K562 (cell line): ENCODE measurements around the gene PARPBP. TPM values are rescaled to one million over a fixed set of nuclear protein-coding genes. Genes with fewer than 3 reads are reported as not detected.

Experiments used
- ATAC-seq: fragments of 200-7000 bp; cut with Tn5 transposase; 3 replicates; pipeline ENCODE4 v1.9.1; 2020; ENCODE audit warnings: moderate library complexity
- BruUV-seq: library from RNA; stranded (reverse); fragments of 400-500 nt; replicated peaks from 2 replicates; lab custom pipeline; 2021; lab: Mats Ljungman, UMichigan
- CTCF ChIA-PET: fragments of 300-600 bp; formaldehyde crosslinking; extraction: SDS; loops from one replicate; lab custom pipeline; 2021; ENCODE audit warnings: low intra/inter-chr PET ratio; lab: Yijun Ruan, JAX
- POLR2A ChIA-PET: fragments of 300-600, 350-650 bp; sonication (Branson Sonifier 250); formaldehyde crosslinking; extraction: SDS; loops from one replicate; lab custom pipeline; 2021; ENCODE audit warnings: antibody characterized with exemption, inconsistent platforms; lab: Yijun Ruan, JAX
- DNase-seq, 4 experiments: peaks; one replicate each; pipeline versions ENCODE4 v3.0.0 to v3.0.0-alpha.2; 2011 to 2018; ENCODE audit warnings: low spot score in 3 of 4, mixed read lengths in 3 of 4; ENCODE audit errors: extremely low read depth in 1 of 4
- FAIRE-seq: peaks from 2 replicates; lab custom pipeline; 2011; peaks lifted over from hg19 to GRCh38; lab: Jason Lieb, UNC
- H2AFZ ChIP-seq: 2 replicates; pipeline ENCODE4 v1.6.0; 2011; ENCODE audit warnings: low read depth, low read length, control low read depth, inconsistent platforms
- H3K27ac ChIP-seq: fragments of 200-600 bp; 3 replicates; pipeline ENCODE4 v1.8.0; 2011; ENCODE audit warnings: low read depth, mild to moderate bottlenecking, control low read depth, inconsistent platforms, low read length, moderate library complexity, mixed read lengths; ENCODE audit errors: extremely low read depth
- H3K27me3 ChIP-seq, 2 experiments: fragments of 300-600 bp in 1 of 2; 2 replicates in 1 of 2; 3 replicates in 1 of 2; pipeline versions ENCODE4 v1.6.0 to v1.8.0; 2011; ENCODE audit warnings: inconsistent platforms in 2 of 2, low read length in 2 of 2, mild to moderate bottlenecking in 1 of 2, mixed read lengths in 1 of 2, moderate library complexity in 1 of 2; ENCODE audit not compliant: control insufficient read depth in 2 of 2, insufficient read depth in 2 of 2
- H3K36me3 ChIP-seq: fragments of 300-600 bp; 3 replicates; pipeline ENCODE4 v1.8.0; 2011; ENCODE audit warnings: mild to moderate bottlenecking, low read length, inconsistent platforms; ENCODE audit not compliant: control insufficient read depth, insufficient read depth
- H3K4me1 ChIP-seq, 2 experiments: fragments of 200-600 bp in 1 of 2; replicated peaks in 1 of 2; 2 replicates in 1 of 2; 3 replicates in 1 of 2; pipeline versions ENCODE4 v1.5.1 to v1.8.0; 2011; ENCODE audit warnings: inconsistent platforms in 2 of 2, low read length in 2 of 2, mild to moderate bottlenecking in 1 of 2, mixed read lengths in 1 of 2, moderate library complexity in 1 of 2; ENCODE audit not compliant: control insufficient read depth in 2 of 2, insufficient read depth in 2 of 2
- H3K4me2 ChIP-seq: 2 replicates; pipeline ENCODE4 v1.6.1; 2011; ENCODE audit warnings: low read length, control low read depth, inconsistent platforms, mixed read lengths; ENCODE audit not compliant: insufficient read depth
- H3K4me3 ChIP-seq: fragments of 200-600 bp; sonication (generic), shearing (Covaris generic); 2 replicates; pipeline ENCODE4 v1.5.1; 2016; ENCODE audit warnings: control low read depth, inconsistent platforms
- H3K79me2 ChIP-seq: fragments of 200-600 bp; 3 replicates; pipeline ENCODE4 v1.8.0; 2011; ENCODE audit warnings: low read length, inconsistent platforms; ENCODE audit not compliant: control insufficient read depth, insufficient read depth
- H3K9ac ChIP-seq, 2 experiments: 2 replicates each; pipeline versions ENCODE4 v1.6.0 to v1.6.1; 2011; ENCODE audit warnings: low read depth in 2 of 2, low read length in 2 of 2, control low read depth in 1 of 2, inconsistent platforms in 1 of 2, mild to moderate bottlenecking in 1 of 2, mixed read lengths in 1 of 2; ENCODE audit not compliant: insufficient read depth in 1 of 2
- H3K9me1 ChIP-seq: one replicate; pipeline ENCODE4 v1.6.0; 2011; ENCODE audit warnings: inconsistent platforms, mild to moderate bottlenecking, low read length, moderate library complexity; ENCODE audit not compliant: control insufficient read depth, insufficient read depth
- H3K9me3 ChIP-seq: replicated peaks from 2 replicates; pipeline ENCODE4 v1.5.1; 2011; ENCODE audit warnings: low read depth, low read length, inconsistent platforms; ENCODE audit not compliant: control insufficient read depth, insufficient read depth
- H4K20me1 ChIP-seq: replicated peaks from 2 replicates; pipeline ENCODE4 v1.6.1; 2011; ENCODE audit warnings: low read length, inconsistent platforms, mixed read lengths; ENCODE audit not compliant: control insufficient read depth, insufficient read depth
- GTF2F1 ChIP-seq: IDR thresholded peaks from 2 replicates; pipeline ENCODE4 v1.6.1; 2011; ENCODE audit warnings: low read depth, low read length, improper control_type of control experiment
- HBP1 ChIP-seq: fragments of 450-650 bp; formaldehyde crosslinking; IDR thresholded peaks from 2 replicates; pipeline ENCODE4 v1.4.0; 2022; ENCODE audit warnings: missing genetic modification characterization
- KDM5B ChIP-seq: fragments of 200-600 bp; sonication (generic); IDR thresholded peaks from 2 replicates; pipeline ENCODE4 v1.6.1; 2012; ENCODE audit warnings: low read depth, mild to moderate bottlenecking, moderate library complexity, low read length, control low read depth, inconsistent platforms; ENCODE audit not compliant: insufficient replicate concordance
- RBM22 ChIP-seq: fragments of 200-400 bp; formaldehyde crosslinking; IDR thresholded peaks from 2 replicates; pipeline ENCODE4 v1.6.1; 2018; ENCODE audit warnings: low read length, low read depth; ENCODE audit not compliant: poor library complexity, severe bottlenecking
- ZNF551 ChIP-seq: fragments of 250-450 bp; sonication (Bioruptor Pico); IDR thresholded peaks from 2 replicates; pipeline ENCODE4 v1.5.0; 2021; ENCODE audit warnings: mild to moderate bottlenecking, moderate library complexity
- WGBS: fragments of 100-300 bp; shearing (Covaris generic); methylation state at CpG from one replicate; pipeline ENCODE4 v1.1.6; 2016; ENCODE audit warnings: low coverage, mixed read lengths; ENCODE audit not compliant: insufficient coverage; ENCODE audit errors: missing lambda C conversion rate; 5-methylcytosine and 5-hydroxymethylcytosine counted together
- in situ Hi-C: fragments of 300-500 bp; cut with MboI; formaldehyde crosslinking; loops from 4 replicates; pipeline ENCODE4 v1.15.0; 2018; ENCODE audit warnings: inconsistent platforms, mixed read lengths
- intact Hi-C: fragments of 100-400 bp; cut with micrococcal nuclease; formaldehyde crosslinking; loops from 2 replicates; pipeline ENCODE4 v1.14.2; 2022
- polyA plus RNA-seq, 8 experiments: library from polyadenylated mRNA; depleted of rRNA in 4 of 8; stranded (reverse) in 5 of 8; unstranded in 3 of 8; fragments of >200 nt; fragmentation: Nextera tagmentation in 2 of 8; fragmentation: Illumina TruSeq in 1 of 8; extraction: Ambion mirVana in 2 of 8; extraction: Trizol in 1 of 8; gene quantifications; 2 replicates each; pipeline versions ENCODE4 v1.2.1 to v1.2.3, GENCODE V29; 2011 to 2014; ENCODE audit warnings: inconsistent platforms in 1 of 8, missing spikeins in 1 of 8
- total RNA-seq, 7 experiments: library from RNA; depleted of rRNA in 6 of 7; stranded (reverse); fragments of >200 nt in 6 of 7; fragmentation: Illumina TruSeq in 2 of 7; extraction: Trizol in 2 of 7; gene quantifications; 2 replicates each; pipeline versions ENCODE4 v1.2.1 to v1.2.3, GENCODE V29; 2011 to 2021; ENCODE audit warnings: low replicate concordance in 1 of 7

PARPBP gene
- total and polyA plus RNA-seq, 9 of the 15 experiments (the other 6 are each of a cell fraction or from before 2014, with no cell fraction given), result 26.1 to 62.5 (median 49.0) TPM

- CTCF ChIA-PET, result no interaction called here
Measured at GRCh38 chr12:102114212-102114611, 5.8 kb upstream of the PARPBP start.

More at GRCh38 chr12:102114212-102114611, 5.8 kb upstream of the PARPBP start:
- peaks cover 80% of the 10 kb centered on the region for H3K36me3 ChIP-seq
- no TSS peak for BruUV-seq
- no peak overlapping the region for H2AFZ ChIP-seq
- intact Hi-C loops, result no loop called here
- no peaks in the 10 kb centered on the region for H3K27me3 ChIP-seq
- no peak overlapping the region for H3K27ac ChIP-seq
- H3K9me1 ChIP-seq, result no peaks in the 10 kb centered on the region
- H3K4me3 ChIP-seq, result no peak overlapping the region
- DNase-seq (no peak), ATAC-seq (no peak), FAIRE-seq (no peak)
- no peaks in the 10 kb centered on the region; a peak in 1 of 5 replicates for H3K4me1 ChIP-seq
- no peak for TF ChIP-seq GTF2F1
- no peak for TF ChIP-seq ZNF551 (CRISPR knock-in tag)
- no peak for TF ChIP-seq HBP1 (CRISPR knock-in tag)
- no peak for TF ChIP-seq RBM22
- no peak for TF ChIP-seq KDM5B
- no peak overlapping the region for H3K9ac ChIP-seq
- no peaks in the 10 kb centered on the region for H4K20me1 ChIP-seq
- no peaks in the 10 kb centered on the region for H3K9me3 ChIP-seq
- in situ Hi-C loops, result loop anchor here (10.0 kb wide), 1 partner anchor 1691 kb away; no protein-coding TSS in a partner anchor
- POLR2A ChIA-PET, result no interaction called here
- H3K79me2 ChIP-seq, result peaks cover 11% of the 10 kb centered on the region
- WGBS, result 93% methylated on average over 2 of the region's 2 CpGs
- no peak overlapping the region for H3K4me2 ChIP-seq
